AG04449 (cell line): Measurements from ENCODE around the gene PBX3.

Source experiments
- CTCF ChIA-PET: fragments of 350-600 bp; formaldehyde crosslinking; extraction: SDS; loops from one replicate; lab custom pipeline; 2021; ENCODE audit warnings: antibody characterized with exemption; lab: Yijun Ruan, JAX
- POLR2A ChIA-PET: fragments of 400-600, 350-600 bp; formaldehyde crosslinking; extraction: SDS; loops from one replicate; lab custom pipeline; 2020; ENCODE audit warnings: antibody characterized with exemption, inconsistent platforms; lab: Yijun Ruan, JAX
- DNase-seq: peaks from one replicate; pipeline ENCODE4 v3.0.0-alpha.2; 2010; ENCODE audit warnings: low read depth, low spot score
- H3K4me3 ChIP-seq: 2 replicates; pipeline ENCODE4 v1.5.1; 2011; ENCODE audit warnings: low read depth, mild to moderate bottlenecking, control low read depth, low read length
- CTCF ChIP-seq: IDR thresholded peaks from one replicate; pipeline ENCODE4 v1.5.1; 2011; ENCODE audit warnings: mild to moderate bottlenecking, moderate library complexity, low read length, control low read depth, inconsistent platforms; ENCODE audit not compliant: insufficient read depth; ENCODE audit errors: missing control alignments

PBX3 gene

GRCh38 chr9:125764198-125764597, 17.0 kb downstream of the PBX3 start:
- DNase-seq = no peak
- no peak overlapping the region for H3K4me3 ChIP-seq
- ChIA-PET CTCF (interaction anchor here (1.0 kb wide), 1 partner anchor 9 kb away, joined by 3 read pairs; no protein-coding TSS in a partner anchor), POLR2A (no interaction called here)
- TF ChIP-seq CTCF = no peak

GRCh38 chr9:125766468-125767221, 19.5 kb downstream of the PBX3 start:
- H3K4me3 ChIP-seq = no peak overlapping the region
- TF ChIP-seq CTCF = no peak
- ChIA-PET CTCF (interaction anchor here (1.0 kb wide), 1 partner anchor 208 kb away, joined by 4 read pairs; no protein-coding TSS in a partner anchor), POLR2A (no interaction called here)
- DNase-seq = no peak

- ChIA-PET POLR2A (no interaction called here), CTCF (interaction anchor here (1.0 kb wide), 1 partner anchor 209 kb away, joined by 4 read pairs; no protein-coding TSS in a partner anchor)
- no peak overlapping the region for H3K4me3 ChIP-seq
- no peak for TF ChIP-seq CTCF
- DNase-seq = no peak
These were observed 20.2 kb downstream of the PBX3 start for GRCh38 chr9:125767349-125767748.

- ChIA-PET CTCF (interaction anchor here (1.0 to 1.6 kb wide), 2 partner anchors 9 to 630 kb away, joined by 3 read pairs; no protein-coding TSS in a partner anchor), POLR2A (no interaction called here)
- no peak overlapping the region for H3K4me3 ChIP-seq
- DNase-seq = no peak
- TF ChIP-seq CTCF = no peak
These were observed 21.6 kb downstream of the PBX3 start for GRCh38 chr9:125768803-125769202.

GRCh38 chr9:125771037-125771436, 23.9 kb downstream of the PBX3 start:
- POLR2A ChIA-PET = no interaction called here
- no peak for DNase-seq
- no peak for TF ChIP-seq CTCF
- H3K4me3 ChIP-seq = no peak overlapping the region
- CTCF ChIA-PET = interaction anchor here (1.2 kb wide), 1 partner anchor 13 kb away, joined by 3 read pairs; no protein-coding TSS in a partner anchor

- no peak overlapping the region for H3K4me3 ChIP-seq
- ChIA-PET POLR2A (interaction anchor here (0.7 kb wide), 1 partner anchor 962 kb away, joined by 3 read pairs; no protein-coding TSS in a partner anchor), CTCF (interaction anchor here (1.3 kb wide), 1 partner anchor 9 kb away, joined by 3 read pairs; no protein-coding TSS in a partner anchor)
- DNase-seq = no peak
- TF ChIP-seq CTCF = no peak
These were observed 25.6 kb downstream of the PBX3 start for GRCh38 chr9:125772740-125773139.
